ENCODE measurements around the gene LRRIQ3.

Gene LRRIQ3

DNA sequence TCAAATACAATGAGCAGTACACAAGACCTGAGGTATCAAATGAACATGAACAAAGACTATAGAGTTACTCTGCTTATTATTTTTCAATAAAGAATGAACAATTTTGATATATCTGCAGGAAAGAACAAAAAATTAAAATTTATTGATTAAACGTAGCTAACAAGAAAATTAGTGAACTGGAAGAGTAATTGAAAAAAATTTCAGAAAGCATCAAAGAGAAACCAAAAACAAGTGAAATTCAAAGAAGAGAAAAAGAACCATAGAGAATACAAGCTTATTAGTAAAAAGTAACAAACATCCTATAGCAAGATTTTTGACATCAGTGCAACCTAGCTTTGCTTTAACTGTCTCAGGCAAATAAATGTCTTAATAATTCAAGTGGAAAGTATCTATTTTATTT is 106.6 kb downstream of the LRRIQ3 start:
- DNase-seq: no peak

DNA sequence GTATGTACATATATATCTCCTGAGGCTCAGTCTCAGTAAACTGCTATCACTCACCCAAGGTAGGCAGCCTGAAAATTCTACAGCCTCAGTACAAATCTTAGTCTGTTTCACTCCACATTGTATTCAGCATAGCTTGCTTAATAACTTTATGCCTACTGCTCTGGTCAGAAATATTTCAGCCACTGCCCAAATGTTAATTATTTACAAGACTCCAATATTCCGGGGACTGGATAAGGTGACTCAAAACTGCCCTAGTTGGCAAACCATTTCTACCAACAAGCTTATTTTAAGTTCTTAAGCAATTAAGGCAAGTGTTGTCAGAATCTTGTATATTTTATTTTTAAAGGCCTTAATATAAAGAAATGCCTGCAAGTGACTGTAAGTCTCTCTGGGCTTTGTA is 114.8 kb downstream of the LRRIQ3 start:
- DNase-seq: no peak

DNA sequence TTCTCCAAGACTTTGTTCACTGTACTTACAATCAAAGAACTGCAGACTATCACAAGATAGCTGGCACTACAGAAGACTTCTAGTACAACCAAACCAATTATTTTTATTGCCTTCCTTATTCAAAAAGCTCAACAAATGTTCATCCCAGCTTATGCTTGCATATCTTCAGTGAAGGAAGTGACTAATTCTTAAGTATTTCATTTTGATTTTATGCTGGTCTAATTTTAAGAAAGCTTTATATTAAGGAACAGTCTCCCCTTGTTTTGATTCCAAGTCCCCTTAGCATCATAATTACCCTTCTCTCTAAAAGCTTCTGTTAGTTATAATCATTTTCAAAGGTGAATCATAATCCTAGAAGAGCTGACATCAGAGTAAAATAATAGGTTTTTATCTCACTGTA is 132.9 kb downstream of the LRRIQ3 start:
- DNase-seq: no peak

DNA sequence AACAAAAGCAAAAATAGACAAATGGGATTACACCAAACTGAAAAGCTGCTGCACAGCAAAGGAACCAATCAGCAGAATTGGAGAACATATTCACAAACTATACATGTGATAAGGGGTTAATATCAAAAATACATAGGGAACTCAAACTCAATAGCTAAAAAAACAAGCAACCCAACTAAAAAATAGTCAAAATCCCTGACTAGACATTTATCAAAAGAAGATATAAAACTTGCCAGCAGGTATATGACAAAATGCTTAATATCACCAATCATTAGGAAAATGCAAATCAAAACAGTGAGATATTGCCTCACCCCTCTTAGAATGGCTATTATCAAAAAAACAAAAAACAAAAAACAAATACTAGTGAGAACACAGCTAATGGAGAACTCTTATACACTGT is 140.3 kb downstream of the LRRIQ3 start:
- DNase-seq: no peak

DNA sequence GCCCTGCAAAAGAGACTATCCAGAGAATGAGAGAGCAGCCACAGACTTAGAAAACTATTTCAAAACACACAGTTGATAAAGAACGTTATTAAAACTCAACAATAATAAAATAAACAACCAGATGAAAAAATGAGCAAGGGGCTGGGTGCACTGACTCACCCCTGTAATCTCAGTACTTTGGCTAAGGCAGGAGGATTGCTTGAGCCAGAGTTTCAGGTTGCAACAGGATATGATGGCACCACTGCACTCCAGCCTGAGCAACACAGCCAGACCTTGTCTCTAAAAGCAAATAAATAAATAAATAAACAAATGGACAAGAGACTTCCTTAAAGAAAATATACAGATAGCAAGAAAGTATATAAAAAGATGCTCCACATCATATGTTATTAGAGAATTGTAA is 144.6 kb downstream of the LRRIQ3 start:
- no peak for DNase-seq

DNA sequence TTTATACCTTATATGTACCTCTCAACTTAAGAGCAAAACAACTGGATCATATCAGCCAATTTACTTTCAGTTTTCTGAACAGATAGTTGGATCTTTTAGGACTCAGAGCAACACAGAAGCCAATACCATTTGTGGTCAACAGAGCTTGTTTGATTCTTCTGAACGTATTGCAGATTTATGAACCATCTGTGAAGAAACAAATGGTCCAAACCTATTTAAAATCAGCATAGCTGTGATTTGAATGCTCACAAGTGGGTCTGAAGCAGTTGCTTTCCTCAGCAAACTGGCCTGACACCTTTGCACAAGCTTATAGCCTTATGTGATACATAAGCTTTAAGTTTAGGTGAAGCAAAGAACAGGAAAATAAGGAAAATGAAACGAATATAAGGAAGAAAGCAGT is 147.6 kb downstream of the LRRIQ3 start:
- no peak for DNase-seq

DNA sequence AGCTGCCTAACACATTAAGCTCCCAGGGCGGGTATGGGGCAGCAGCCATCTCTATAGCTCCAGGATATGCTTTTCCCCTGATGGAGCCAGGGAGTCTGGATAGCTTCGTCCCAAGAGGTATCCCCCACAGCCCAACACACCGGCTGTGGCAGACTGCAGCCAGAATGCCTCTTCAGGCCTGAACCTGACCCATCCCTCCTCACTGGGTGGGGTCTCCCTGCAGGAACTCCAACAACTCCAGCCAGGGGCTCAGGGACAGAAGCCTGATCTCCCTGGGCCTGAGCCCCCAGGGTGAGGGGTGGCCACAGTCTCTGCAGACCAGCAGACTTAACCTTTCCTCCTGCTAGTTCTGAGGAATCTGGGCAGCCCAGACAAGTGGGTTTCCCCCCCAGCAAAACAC is 159.9 kb downstream of the LRRIQ3 start:
- DNase-seq: no peak

DNA sequence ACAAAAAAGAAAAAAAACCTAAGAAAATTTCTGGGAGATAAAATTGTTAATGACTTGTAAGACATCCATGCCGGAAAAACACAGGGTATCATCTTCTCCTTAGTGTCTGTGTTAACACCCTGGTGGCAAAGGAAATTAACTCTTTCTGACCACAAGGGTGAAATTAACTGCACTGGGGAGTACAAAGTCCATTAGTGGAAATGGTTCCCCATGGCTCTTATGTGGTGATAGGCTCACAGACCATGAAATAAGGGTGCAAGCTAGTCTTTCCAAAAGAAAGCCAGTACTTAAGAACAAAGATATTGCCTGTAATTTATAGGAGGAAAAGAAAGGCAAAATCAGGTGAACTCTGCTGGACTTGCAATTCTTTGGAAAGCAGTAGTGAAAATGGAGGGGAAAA is 185.4 kb downstream of the LRRIQ3 start:
- no peak for DNase-seq

DNA sequence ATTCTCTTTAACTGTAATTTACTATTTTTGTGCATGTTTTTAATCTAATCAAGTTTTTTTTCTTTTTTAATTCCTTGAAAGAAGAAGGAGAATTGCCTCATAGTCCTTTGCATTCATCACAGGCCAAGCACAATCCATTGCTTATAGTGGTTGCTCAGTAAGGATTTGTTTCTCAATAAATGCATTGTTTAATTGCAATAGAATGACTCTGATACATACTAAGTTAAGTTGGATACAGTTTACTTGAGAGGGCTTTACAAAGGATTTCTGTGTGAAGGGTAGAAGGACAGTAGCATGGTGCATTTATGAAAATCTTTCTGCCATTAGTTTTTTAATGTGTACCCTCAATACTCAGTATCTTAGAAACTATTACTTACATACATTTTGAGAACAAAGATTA is 186.2 kb downstream of the LRRIQ3 start:
- DNase-seq: no peak

DNA sequence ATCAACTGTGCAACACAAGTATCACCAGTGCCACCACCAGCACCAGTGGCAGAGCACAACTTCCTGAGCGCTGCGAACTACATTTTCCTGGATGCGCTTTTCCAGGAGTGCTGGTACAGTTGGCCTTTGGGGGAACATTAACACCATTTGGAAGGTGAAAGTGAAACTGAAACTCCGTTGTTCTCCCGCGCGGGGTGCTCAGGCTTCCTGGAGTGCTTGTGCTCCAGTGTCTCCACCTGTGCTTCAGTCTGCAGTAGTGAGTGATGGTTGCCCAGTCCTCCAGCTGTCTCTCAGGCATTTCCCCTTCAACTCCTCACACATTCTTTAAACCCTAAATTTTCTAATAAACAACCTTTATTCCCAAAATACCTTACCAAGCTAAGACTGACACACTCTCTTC is 187.8 kb downstream of the LRRIQ3 start:
- no peak for DNase-seq

DNA sequence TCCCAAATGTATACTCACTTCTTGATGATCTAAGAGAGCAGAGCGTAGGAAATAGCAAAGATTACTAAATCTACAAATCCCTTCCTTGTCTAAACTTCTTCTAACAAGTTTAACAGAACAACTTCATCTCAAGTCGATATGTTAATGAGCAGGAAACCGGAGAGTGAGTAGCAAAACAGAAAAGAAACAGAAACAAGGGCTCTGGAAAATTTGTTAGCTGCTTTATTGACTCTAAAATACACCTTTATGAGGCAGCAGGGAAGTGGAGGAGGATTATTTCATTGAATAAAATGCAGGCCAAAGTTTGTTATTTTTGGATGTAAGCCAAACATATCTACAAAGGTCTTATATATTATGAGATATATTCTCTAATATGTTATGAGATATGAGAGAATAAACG is 192.4 kb downstream of the LRRIQ3 start:
- no peak for DNase-seq

DNA sequence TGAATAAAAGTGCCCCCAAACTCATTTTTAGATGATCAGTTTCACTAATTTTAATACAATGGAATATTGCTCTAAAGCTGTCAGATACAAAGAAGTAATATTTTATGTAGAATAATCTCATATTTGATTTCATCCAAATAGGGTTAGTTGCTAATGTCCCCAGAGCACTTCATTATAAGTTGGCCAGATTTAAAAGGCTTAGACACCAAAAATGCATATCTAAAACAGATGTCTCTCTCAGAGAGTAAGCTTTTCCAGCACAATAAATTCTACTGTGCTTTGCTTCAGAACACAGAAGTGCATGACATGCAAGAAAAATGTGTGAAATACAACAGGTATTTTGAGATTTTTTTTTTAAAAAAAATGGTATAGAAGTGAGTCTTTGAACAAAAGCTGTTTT is 194.2 kb downstream of the LRRIQ3 start:
- DNase-seq: no peak

DNA sequence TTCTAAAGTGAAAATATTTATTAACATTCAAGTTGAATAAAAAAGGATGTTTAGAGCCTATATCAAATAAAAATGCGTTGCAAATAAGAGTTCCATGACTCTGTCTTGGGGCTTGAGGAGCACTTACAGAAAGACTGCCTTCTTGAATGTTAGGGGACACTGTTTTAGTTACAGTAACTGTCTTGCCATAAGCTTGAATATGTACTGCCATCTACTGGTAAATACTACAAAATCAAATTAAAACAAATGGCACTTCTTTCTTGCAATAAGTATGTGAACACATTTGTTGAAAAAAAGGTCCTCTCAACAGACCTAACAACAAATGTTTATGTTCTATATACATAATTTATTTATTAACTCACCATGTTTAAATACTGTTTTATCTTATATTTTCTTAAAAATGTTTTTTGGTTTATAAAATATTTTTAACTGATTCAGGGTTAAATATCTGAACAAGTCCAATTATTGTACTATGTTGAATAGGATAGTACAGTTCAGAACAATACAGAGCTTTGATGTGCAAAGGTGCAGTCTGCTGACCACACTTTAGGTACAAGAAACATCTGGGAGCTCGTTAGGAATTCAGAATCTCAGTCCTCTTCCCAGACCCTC is 199.5 kb downstream of the LRRIQ3 start:
- DNase-seq: no peak

DNA sequence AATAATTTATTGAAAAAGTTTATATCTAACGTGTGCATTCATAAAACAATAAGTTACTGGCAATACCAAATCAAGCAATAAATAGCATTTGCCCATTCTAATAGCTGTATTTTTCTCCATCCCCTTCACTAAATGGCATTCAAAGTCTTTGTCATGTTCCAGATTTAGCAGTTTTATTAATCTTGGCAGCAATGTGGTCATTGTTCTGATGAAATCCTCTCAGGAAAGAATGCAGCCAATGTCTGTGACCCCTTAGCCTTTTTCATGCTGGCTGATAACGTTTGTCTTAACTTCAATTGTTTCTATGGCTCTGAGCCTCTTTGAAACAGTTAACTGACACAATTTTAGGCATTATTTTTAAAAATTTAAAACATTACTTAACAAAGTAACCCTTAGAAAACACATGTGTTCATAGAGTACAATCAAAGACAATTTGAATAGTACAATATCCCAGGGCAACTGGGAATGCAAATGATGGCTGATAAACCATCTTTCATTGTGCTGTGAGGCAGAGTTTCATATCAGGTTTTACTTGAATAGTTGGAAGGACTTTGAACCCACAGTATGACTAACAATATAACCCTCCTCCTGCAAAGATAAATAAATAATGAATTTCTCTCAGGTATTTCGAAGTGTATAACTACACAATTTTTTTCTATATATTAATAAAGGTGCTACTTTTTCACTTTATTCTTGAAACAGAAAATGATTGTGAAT is 217.5 kb downstream of the LRRIQ3 start:
- no peak for DNase-seq

DNA sequence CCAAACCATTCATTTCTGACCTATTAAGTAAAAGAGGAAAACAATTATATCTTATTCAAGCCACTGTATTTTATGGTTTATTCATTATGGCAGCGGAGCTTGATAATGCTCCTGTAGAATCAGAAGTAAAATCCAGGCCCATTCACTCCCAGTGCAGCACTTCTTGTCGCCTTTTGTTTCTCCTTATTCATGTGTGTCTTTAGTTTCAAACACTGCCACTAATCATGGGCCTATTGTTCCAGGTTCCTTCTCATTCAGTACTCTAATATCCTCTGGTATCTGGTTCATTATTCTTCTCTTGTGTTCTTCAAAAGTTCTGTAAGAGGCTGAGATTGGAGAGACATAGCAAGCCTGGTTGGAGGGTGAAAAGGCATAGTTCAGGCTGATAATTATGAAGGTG is 218.3 kb downstream of the LRRIQ3 start:
- no peak for DNase-seq

DNA sequence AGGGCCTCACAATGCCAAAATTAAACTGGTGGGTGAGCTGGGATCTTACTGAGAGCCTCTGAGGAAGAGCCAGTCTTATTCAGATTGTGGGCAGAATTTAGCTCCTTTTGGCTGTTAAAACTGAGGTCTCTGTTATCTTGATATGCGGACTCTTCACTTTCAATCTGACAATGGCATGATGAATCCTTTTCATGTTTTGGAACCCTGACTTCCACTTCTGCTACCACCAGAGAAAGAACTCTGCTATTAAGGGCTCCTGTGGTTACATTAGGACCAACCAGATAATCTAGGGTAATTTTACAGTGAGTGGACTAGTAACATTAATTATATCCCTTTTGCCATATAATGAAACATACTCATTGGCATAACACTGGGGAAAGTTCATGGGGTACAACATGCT is 219.0 kb downstream of the LRRIQ3 start:
- DNase-seq: no peak

Measured in right forelimb (tissue), 1 donor.